B cell (primary cell): ENCODE measurements around the gene EIF3D. TPM values are rescaled to one million over a fixed set of nuclear protein-coding genes. Genes with fewer than 3 reads are reported as not detected.

Experiments used
- ATAC-seq: fragments of 200-7000 bp; cut with Tn5 transposase; one replicate; pipeline ENCODE4 v1.10.0; 2021; ENCODE audit warnings: low read depth, mild to moderate bottlenecking, moderate number of reproducible peaks, moderate library complexity
- CTCF ChIA-PET: fragments of 350-600 bp; sonication (Branson Sonifier 250); formaldehyde crosslinking; loops from one replicate; lab custom pipeline; 2021; ENCODE audit warnings: antibody characterized with exemption, inconsistent platforms; lab: Charles Lee
- POLR2A ChIA-PET: fragments of 350-600 bp; sonication (Branson Sonifier 250); formaldehyde crosslinking; loops from one replicate; lab custom pipeline; 2021; ENCODE audit warnings: antibody characterized with exemption; lab: Charles Lee
- DNase-seq: peaks from one replicate; pipeline ENCODE4 v3.0.0; 2013
- H2AFZ ChIP-seq: 2 replicates; pipeline ENCODE4 v1.6.1; 2012; ENCODE audit warnings: mild to moderate bottlenecking, low read depth, low read length; ENCODE audit not compliant: insufficient read depth, poor library complexity, severe bottlenecking
- H3K27ac ChIP-seq, 2 donors: 1 replicate in 1 of 2; 2 replicates in 1 of 2; pipeline ENCODE4 v1.5.1; 2012 to 2013; ENCODE audit warnings: low read length in 2 of 2, mild to moderate bottlenecking in 2 of 2, moderate library complexity in 1 of 2
- H3K27me3 ChIP-seq, 4 experiments: fragments of 200-600 bp in 1 of 4; sonication (generic) in 1 of 4; replicated peaks in 1 of 4; 1 replicate in 2 of 4; 2 replicates in 2 of 4; pipeline versions ENCODE4 v1.6.1 to v1.7.0; 2013 to 2016; ENCODE audit warnings: low read length in 3 of 4, mild to moderate bottlenecking in 2 of 4, mixed read lengths in 1 of 4, moderate library complexity in 1 of 4; ENCODE audit not compliant: insufficient read depth in 4 of 4, control insufficient read depth in 3 of 4; ENCODE audit errors: control extremely low read depth in 1 of 4
- H3K36me3 ChIP-seq, 2 experiments: replicated peaks in 1 of 2; 1 replicate in 1 of 2; 2 replicates in 1 of 2; pipeline versions ENCODE4 v1.6.1 to v1.7.1; 2013; ENCODE audit warnings: low read length in 1 of 2; ENCODE audit not compliant: insufficient read depth in 2 of 2, control insufficient read depth in 1 of 2; ENCODE audit errors: control extremely low read depth in 1 of 2, extremely low read depth in 1 of 2
- H3K4me1 ChIP-seq, 2 donors: fragments of 200-600 bp in 1 of 2; sonication (generic) in 1 of 2; 1 replicate in 1 of 2; 2 replicates in 1 of 2; pipeline versions ENCODE4 v1.5.1 to v1.6.1; 2013 to 2017; ENCODE audit warnings: low read length in 2 of 2; ENCODE audit not compliant: control insufficient read depth in 2 of 2, insufficient read depth in 2 of 2
- H3K4me2 ChIP-seq: replicated peaks from 2 replicates; pipeline ENCODE3; 2012; ENCODE audit warnings: mild to moderate bottlenecking, low read depth, low read length; ENCODE audit not compliant: poor library complexity, severe bottlenecking
- H3K4me3 ChIP-seq, 5 experiments: fragments of 200-600 bp in 1 of 5; sonication (generic) in 1 of 5; 1 replicate in 3 of 5; 2 replicates in 2 of 5; pipeline versions ENCODE4 v1.5.1 to v1.7.0; 2011 to 2016; ENCODE audit warnings: low read length in 4 of 5, mild to moderate bottlenecking in 4 of 5, low read depth in 2 of 5, control low read depth in 1 of 5, moderate library complexity in 1 of 5; ENCODE audit not compliant: insufficient read depth in 1 of 5; ENCODE audit errors: control extremely low read depth in 1 of 5, extremely low read depth in 1 of 5
- H3K79me2 ChIP-seq: fragments of 200-600 bp; sonication (generic); one replicate; pipeline ENCODE4 v1.6.0; 2016; ENCODE audit warnings: low read length; ENCODE audit not compliant: control insufficient read depth, insufficient read depth
- H3K9ac ChIP-seq: fragments of 200-600 bp; sonication (generic); 2 replicates; pipeline ENCODE4 v1.6.1; 2017; ENCODE audit warnings: mild to moderate bottlenecking, low read length, moderate library complexity
- H3K9me3 ChIP-seq, 3 donors: one replicate each; pipeline versions ENCODE4 v1.6.1 to v1.7.1; 2013; ENCODE audit warnings: low read length in 2 of 3; ENCODE audit not compliant: control insufficient read depth in 2 of 3, insufficient read depth in 1 of 3; ENCODE audit errors: control extremely low read depth in 1 of 3
- H4K20me1 ChIP-seq: 2 replicates; pipeline ENCODE4 v1.6.0; 2012; ENCODE audit warnings: mild to moderate bottlenecking, low read length; ENCODE audit not compliant: insufficient read depth, control insufficient read depth, poor library complexity, severe bottlenecking
- H3K27ac Mint-ChIP-seq: one replicate; pipeline ENCODE4 v1.8.0; 2021; ENCODE audit warnings: mixed read lengths
- H3K27me3 Mint-ChIP-seq: one replicate; pipeline ENCODE4 v1.8.0; 2021; ENCODE audit warnings: mixed read lengths
- H3K4me1 Mint-ChIP-seq: one replicate; pipeline ENCODE4 v1.8.0; 2021; ENCODE audit warnings: mixed read lengths
- H3K4me3 Mint-ChIP-seq: one replicate; pipeline ENCODE4 v1.8.0; 2021; ENCODE audit warnings: mixed read lengths
- H3K9me3 Mint-ChIP-seq: one replicate; pipeline ENCODE4 v1.8.0; 2022; ENCODE audit warnings: mixed read lengths; ENCODE audit not compliant: insufficient read depth
- CTCF ChIP-seq: fragments of 200-600 bp; IDR thresholded peaks from one replicate; pipeline ENCODE4 v1.8.0; 2022; ENCODE audit warnings: antibody characterized with exemption, mild to moderate bottlenecking
- EZH2 ChIP-seq: IDR thresholded peaks from 2 replicates; pipeline ENCODE4 v1.6.1; 2012; ENCODE audit warnings: borderline replicate concordance, low read depth, mild to moderate bottlenecking, moderate library complexity, low read length; ENCODE audit not compliant: insufficient read depth, poor library complexity, severe bottlenecking
- WGBS: methylation state at CpG from one replicate; pipeline ENCODE4 v1.1.5; 2013; ENCODE audit warnings: missing lambda C conversion rate; ENCODE audit not compliant: insufficient coverage; 5-methylcytosine and 5-hydroxymethylcytosine counted together
- intact Hi-C: fragments of 100-400 bp; cut with micrococcal nuclease; formaldehyde crosslinking; loops from one replicate; pipeline ENCODE4 v1.10.0; 2022
- polyA plus RNA-seq: library from polyadenylated mRNA; depleted of rRNA; stranded (reverse); fragments of >200 nt; gene quantifications from 2 replicates; pipeline ENCODE4 v1.2.3, GENCODE V29; 2012
- total RNA-seq, 2 donors: library from RNA; stranded (reverse); fragments of 120-200 nt in 1 of 2; gene quantifications; 1 replicate in 1 of 2; 2 replicates in 1 of 2; pipeline versions ENCODE4 v1.2.3 to v1.2.4, GENCODE V29; 2013 to 2022

The EIF3D gene
- total and polyA plus RNA-seq, 2 donors (not counting 1 experiment from before 2014, with no cell fraction given) = 274 to 324 TPM

GRCh38 chr22:36574728-36575127 is 45.8 kb upstream of the EIF3D start:
- H3K79me2 ChIP-seq = no peaks in the 10 kb centered on the region
- WGBS = no CpG with 5 or more reads among the region's 1 CpG

DNA sequence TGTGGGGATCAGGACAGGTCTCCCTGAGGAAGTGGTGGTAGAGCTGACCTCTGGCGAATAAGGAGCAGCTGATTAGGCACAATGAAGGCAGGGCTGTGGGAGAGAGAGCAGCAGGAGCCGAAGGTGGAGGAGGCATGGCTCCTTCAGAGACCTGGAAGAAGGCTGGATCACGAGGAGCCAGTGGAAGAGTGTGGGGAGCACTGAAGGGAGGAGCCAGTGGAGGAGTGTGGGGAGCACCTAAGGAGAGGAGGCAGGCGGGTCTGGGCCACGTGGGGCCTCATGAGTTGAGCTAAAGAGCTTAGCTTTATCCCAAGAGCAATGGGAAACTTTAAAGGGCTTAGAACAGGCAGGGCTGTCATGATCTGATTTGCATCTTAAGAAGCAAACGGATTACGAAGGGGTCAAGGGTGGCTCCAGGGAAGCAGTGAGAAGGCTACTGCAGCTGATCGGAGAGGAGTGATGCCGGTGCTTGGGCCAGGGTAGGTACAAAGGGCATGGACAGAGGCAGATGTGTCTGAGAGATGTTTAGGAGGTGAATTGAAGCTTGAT is 44.9 kb upstream of the EIF3D start:
- Histone ChIP-seq H3K79me2 (no peaks in the 10 kb centered on the region), H3K4me2 (no peak overlapping the region), H3K9me3 (no peaks in the 10 kb centered on the region), H3K9ac (no peak overlapping the region), H3K27me3 (no peaks in the 10 kb centered on the region), H3K36me3 (no peaks in the 10 kb centered on the region), H3K4me1 (no peaks in the 10 kb centered on the region), H3K4me3 (no peak overlapping the region), H2AFZ (no peak overlapping the region), H4K20me1 (no peaks in the 10 kb centered on the region), H3K27ac (no peak overlapping the region)
- no peaks in the 10 kb centered on the region for H3K4me1 Mint-ChIP-seq
- TF ChIP-seq CTCF (no peak), EZH2 (no peak)
- ChIA-PET POLR2A (no interaction called here), CTCF (no interaction called here)
- no peak overlapping the region for H3K27ac Mint-ChIP-seq
- DNase-seq = no peak
- no peaks in the 10 kb centered on the region for H3K9me3 Mint-ChIP-seq
- H3K27me3 Mint-ChIP-seq = no peaks in the 10 kb centered on the region
- intact Hi-C loops = no loop called here
- ATAC-seq = no peak
- H3K4me3 Mint-ChIP-seq = no peak overlapping the region
- WGBS = 78% methylated on average over 9 of the region's 9 CpGs

More at GRCh38 chr22:36574728-36575127, 45.8 kb upstream of the EIF3D start:
- no peaks in the 10 kb centered on the region for H3K9me3 Mint-ChIP-seq
- Histone ChIP-seq H3K27ac (no peak overlapping the region), H3K9ac (no peak overlapping the region), H4K20me1 (no peaks in the 10 kb centered on the region), H3K4me2 (no peak overlapping the region), H3K27me3 (peaks cover 0 to 3% (median 0%) of the 10 kb centered on the region in 4 experiments), H3K36me3 (no peaks in the 10 kb centered on the region), H3K4me1 (no peaks in the 10 kb centered on the region), H3K4me3 (no peak overlapping the region), H3K9me3 (no peaks in the 10 kb centered on the region), H2AFZ (no peak overlapping the region)
- no peaks in the 10 kb centered on the region for H3K4me1 Mint-ChIP-seq
- peaks cover 4% of the 10 kb centered on the region for H3K27me3 Mint-ChIP-seq
- DNase-seq = no peak
- no peak overlapping the region for H3K4me3 Mint-ChIP-seq
- CTCF ChIA-PET = no interaction called here
- TF ChIP-seq CTCF (no peak), EZH2 (no peak)
- POLR2A ChIA-PET = no interaction called here
- no peak overlapping the region for H3K27ac Mint-ChIP-seq
- ATAC-seq = no peak
- intact Hi-C loops = no loop called here
